ENCODE measurements around the gene SMIM35. TPM values are rescaled to one million over a fixed set of nuclear protein-coding genes. Genes with fewer than 3 reads are reported as not detected.
"Not testable (repeated sequence)": the region's sequence is repeated elsewhere in the genome, so short reads cannot be mapped to it uniquely, and the experiment has no call there.

SMIM35 gene
- polyA plus RNA-seq, 3 donors = 0.10 to 0.19 (median 0.15) TPM

DNA sequence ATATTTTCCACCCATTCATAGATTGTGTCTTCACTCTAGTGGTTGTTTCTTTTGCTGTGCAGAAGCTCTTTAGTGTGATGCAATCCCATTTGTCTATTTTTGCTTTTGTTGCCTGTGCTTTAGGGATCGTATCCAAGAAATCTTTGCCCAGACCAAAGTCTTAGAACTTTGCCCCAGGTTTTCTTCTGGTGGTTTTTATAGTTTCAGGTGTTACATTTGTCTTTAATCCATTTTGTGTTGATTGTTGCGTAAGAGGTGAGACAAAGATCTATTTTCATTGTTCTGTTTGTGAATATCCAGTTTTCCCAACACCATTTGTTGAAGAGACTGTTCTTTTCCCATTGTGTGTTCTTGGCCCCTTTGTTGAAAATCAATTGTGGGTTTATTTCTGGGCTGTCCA is 94.1 kb downstream of the SMIM35 start:
- no peak for DNase-seq (ENCODE audit: low read depth in 3 of 3, low spot score in 2 of 3)

- no peak for DNase-seq (ENCODE audit: low read depth in 3 of 3, low spot score in 2 of 3)
These were observed 94.6 kb downstream of the SMIM35 start for GRCh38 chr11:117992136-117992535.

- DNase-seq (ENCODE audit: low read depth in 3 of 3, low spot score in 2 of 3) = no peak
These were observed 97.2 kb downstream of the SMIM35 start for GRCh38 chr11:117989351-117990102.

DNA sequence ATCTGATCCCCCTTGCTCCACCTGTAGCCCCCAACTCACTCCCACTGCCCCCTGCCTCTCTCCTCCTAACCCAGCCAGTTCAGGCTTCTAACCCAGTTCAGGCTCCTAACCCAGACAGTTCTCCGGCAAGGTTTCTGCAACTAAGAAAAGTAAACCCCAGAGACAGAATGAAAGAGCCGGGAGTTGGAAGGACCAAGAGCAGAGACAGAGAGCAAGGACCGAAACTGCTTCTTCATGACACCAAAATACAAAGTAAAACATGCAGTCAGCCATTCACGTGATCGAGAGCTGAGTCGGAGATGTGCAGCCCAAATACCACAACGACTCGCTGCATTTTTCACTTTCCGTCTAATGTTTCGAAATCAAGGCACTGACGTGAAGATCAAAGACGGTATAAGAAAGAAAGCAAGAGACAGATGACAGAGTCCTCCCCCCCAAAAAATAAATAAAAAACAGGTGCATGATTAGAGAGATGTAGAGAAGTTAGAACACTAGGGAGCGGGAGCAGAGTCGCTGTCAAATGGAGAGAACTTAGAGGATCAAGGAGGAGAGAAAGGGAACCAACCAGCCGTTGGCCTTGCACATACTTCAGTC is 99.7 kb downstream of the SMIM35 start:
- no peak for DNase-seq (ENCODE audit: low read depth in 3 of 3, low spot score in 2 of 3)

DNA sequence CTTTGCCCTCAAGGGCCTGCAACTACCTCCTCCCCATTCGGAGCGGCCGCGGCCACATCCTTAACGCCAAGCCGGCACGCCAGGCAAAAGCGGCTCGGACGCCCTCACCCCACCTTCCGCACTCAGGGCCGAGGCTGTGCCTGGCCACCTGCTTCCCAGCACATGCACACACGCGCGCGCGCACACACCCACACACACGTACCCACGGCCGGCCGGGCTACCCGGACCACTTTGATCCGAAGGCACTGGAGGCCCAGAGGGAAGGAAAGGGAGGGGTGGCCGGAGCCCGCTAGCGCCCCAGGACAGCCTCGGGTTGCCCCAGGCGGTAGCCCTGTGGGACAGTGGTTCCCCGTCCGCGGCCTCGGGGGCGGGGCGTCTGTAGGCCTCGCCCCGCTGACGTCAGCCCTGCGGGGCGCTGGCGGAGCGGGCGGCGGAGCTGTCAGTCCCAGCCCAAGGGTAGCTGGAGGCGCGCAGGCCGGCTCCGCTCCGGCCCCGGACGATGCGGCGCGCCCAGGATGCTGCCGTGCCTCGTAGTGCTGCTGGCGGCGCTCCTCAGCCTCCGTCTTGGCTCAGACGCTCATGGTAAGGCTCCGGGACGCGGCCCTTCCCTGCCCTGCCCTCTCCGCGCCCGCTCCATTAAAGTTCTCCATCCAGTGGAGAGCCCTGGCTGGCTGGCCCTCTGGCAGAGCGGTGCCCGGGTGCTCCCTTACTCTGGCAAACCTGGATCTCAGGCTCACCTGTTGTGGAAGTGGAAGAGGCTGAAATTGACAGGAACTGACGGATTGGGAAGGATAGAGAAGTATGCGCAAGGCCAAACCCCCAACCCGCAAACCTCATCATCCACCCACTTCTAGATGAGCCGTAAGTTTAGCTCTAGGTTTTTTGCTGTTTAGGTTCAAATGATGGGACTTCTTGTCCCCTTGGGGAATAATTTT is 100.5 kb downstream of the SMIM35 start, which contains the start of gene IL10RA:
Gene IL10RA, plus strand, starts transcription at position 442 of the 935 bp plus-strand sequence. Its CDS starts 74 bp downstream, at position 516.
- peak; percentile 33 to 61 (median 60) for DNase-seq (ENCODE audit: low read depth in 3 of 3, low spot score in 2 of 3)

DNA sequence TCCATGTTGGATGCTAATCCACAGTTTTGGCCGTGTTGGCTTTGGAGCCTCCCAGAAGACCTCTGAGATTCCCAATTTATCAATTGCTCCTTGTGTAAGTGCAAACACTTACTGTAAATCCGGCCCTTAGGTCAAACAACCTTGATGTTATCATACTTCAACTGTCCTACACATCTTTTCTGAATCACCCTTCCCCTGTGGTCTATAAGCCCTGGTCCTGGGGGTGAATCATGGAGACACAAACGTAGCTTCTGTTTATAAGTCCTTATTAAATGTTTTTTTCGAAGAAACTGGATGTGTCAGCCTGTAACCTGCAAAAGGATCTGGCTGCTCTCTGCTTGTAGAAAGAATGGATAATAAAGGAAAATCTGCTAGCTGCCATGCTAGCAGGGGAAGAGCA is 102.3 kb downstream of the SMIM35 start:
- DNase-seq (ENCODE audit: low read depth in 3 of 3, low spot score in 2 of 3) = no peak

GRCh38 chr11:117983163-117983475 is 103.6 kb downstream of the SMIM35 start:
- no peak for DNase-seq (ENCODE audit: low read depth in 3 of 3, low spot score in 2 of 3)

- DNase-seq (ENCODE audit: low read depth in 3 of 3, low spot score in 2 of 3) = no peak
These were observed 106.0 kb downstream of the SMIM35 start for GRCh38 chr11:117980720-117981119.

- no peak for DNase-seq (ENCODE audit: low read depth in 3 of 3, low spot score in 2 of 3)
These were observed 106.5 kb downstream of the SMIM35 start for GRCh38 chr11:117980280-117980679.

- DNase-seq (ENCODE audit: low read depth in 3 of 3, low spot score in 2 of 3) = no peak
These were observed 107.1 kb downstream of the SMIM35 start for GRCh38 chr11:117979481-117980211.

GRCh38 chr11:117978991-117979390 is 107.8 kb downstream of the SMIM35 start:
- DNase-seq (ENCODE audit: low read depth in 3 of 3, low spot score in 2 of 3) = no peak

- DNase-seq (ENCODE audit: low read depth in 3 of 3, low spot score in 2 of 3) = not testable (repeated sequence)
These were observed 108.4 kb downstream of the SMIM35 start for GRCh38 chr11:117978291-117978910.

DNA sequence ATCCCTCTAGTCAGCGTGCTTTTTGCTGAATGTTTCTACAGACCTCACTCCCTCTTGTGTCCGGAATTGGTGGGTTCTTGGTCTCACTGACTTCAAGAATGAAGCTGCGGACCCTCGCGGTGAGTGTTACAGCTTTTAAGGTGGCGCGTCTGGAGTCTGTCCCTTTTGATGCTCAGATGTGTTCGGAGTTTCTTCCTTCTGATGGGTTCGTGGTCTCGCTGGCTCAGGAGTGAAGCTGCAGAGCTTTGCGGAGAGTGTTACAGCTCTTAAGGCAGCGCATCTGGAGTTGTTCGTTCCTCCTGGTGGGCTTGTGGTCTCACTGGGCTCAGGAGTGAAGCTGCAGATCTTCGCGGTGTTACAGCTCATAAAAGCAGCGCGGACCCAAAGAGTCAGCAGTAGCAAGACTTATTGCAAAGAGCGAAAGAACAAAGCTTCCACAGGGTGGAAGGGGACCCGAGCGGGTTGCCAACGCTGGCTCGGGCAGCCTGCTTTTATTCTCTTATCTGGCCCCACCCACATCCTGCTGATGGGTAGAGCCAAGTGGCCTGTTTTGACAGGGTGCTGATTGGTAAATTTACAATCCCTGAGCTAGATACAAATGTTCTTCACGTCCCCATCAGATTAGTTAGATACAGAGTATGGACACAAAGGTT is 109.0 kb downstream of the SMIM35 start:
- not testable (repeated sequence) for DNase-seq (ENCODE audit: low read depth in 3 of 3, low spot score in 2 of 3)

DNA sequence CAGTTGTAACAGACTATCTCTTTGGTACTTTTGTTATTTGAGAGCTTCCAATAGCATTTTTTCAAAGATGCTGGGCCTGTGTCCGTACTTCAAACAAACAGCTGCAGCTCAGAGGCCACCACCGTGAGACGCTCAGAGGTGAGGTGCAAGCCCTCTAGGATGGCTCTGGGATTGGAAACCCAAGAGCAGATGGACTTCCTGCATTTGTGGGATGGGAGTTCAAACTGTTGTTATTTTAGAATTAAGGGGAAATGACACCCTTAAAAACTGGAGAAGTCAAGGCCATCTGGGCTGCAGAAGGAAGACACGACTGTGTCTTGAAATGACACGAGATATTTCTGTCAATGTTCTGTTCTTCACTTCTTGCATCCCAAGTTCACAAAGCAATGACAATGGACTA is 109.7 kb downstream of the SMIM35 start:
- no peak for DNase-seq (ENCODE audit: low read depth in 3 of 3, low spot score in 2 of 3)

GRCh38 chr11:117976445-117976844 is 110.3 kb downstream of the SMIM35 start:
- no peak for DNase-seq (ENCODE audit: low read depth in 3 of 3, low spot score in 2 of 3)

DNA sequence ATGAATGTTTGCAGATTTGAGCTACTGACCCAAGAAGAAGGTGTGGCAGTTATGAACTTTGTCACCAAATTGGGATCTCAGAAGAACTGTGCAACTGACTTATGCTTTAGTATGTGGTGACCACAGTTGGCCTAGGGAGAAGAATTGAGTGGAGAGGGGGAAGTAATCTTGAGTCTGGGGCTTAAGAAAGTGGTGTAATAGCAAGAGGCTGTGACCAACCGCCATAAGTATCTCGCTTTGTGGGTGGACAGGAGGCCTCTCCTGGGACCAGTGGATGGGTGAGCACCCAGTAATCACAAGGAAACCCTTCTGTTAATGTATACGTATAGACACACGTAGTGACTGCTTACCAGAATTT is 113.3 kb downstream of the SMIM35 start:
- DNase-seq (ENCODE audit: low read depth in 3 of 3, low spot score in 2 of 3) = no peak

GRCh38 chr11:117972629-117973502 is 113.9 kb downstream of the SMIM35 start:
- DNase-seq (ENCODE audit: low read depth in 3 of 3, low spot score in 2 of 3) = peak in 1 of 3 donors; percentile 8

GRCh38 chr11:117972044-117972443 is 114.7 kb downstream of the SMIM35 start:
- DNase-seq (ENCODE audit: low read depth in 3 of 3, low spot score in 2 of 3) = no peak
